OCI-LY1 (cell line): ENCODE results near the gene XIRP2.

Source experiments
- H2AFZ ChIP-seq: fragments of 200-600 bp; sonication (generic), shearing (Covaris generic); 2 replicates; pipeline ENCODE4 v1.6.0; 2014; ENCODE audit warnings: antibody characterized with exemption, mild to moderate bottlenecking, low read length
- H3F3A ChIP-seq: fragments of 200-600 bp; sonication (generic), shearing (Covaris generic); 2 replicates; pipeline ENCODE4 v1.6.0; 2014; ENCODE audit warnings: mild to moderate bottlenecking, antibody characterized with exemption, low read length, moderate library complexity; ENCODE audit not compliant: insufficient read depth
- H3K27ac ChIP-seq: fragments of 200-600 bp; sonication (generic); 2 replicates; pipeline ENCODE4 v1.5.1; 2014; ENCODE audit warnings: low read length, mixed run types, mild to moderate bottlenecking, low read depth; ENCODE audit not compliant: poor library complexity, severe bottlenecking
- H3K27me3 ChIP-seq: fragments of 200-600 bp; sonication (generic); 2 replicates; pipeline ENCODE4 v1.6.0; 2014; ENCODE audit warnings: antibody characterized with exemption, mild to moderate bottlenecking, low read length, moderate library complexity; ENCODE audit not compliant: insufficient read depth
- H3K36me3 ChIP-seq: fragments of 200-600 bp; sonication (generic); 2 replicates; pipeline ENCODE4 v1.6.1; 2014; ENCODE audit warnings: mild to moderate bottlenecking, antibody characterized with exemption, low read length, moderate library complexity, mixed read lengths; ENCODE audit not compliant: insufficient read depth
- H3K4me1 ChIP-seq: fragments of 200-600 bp; sonication (generic); 2 replicates; pipeline ENCODE4 v1.5.1; 2014; ENCODE audit warnings: mild to moderate bottlenecking, low read length, moderate library complexity; ENCODE audit not compliant: insufficient read depth, severe bottlenecking
- H3K4me2 ChIP-seq: fragments of 200-600 bp; sonication (generic), shearing (Covaris generic); 2 replicates; pipeline ENCODE4 v1.6.1; 2014; ENCODE audit warnings: low read length
- H3K4me3 ChIP-seq: fragments of 200-600 bp; sonication (generic); 2 replicates; pipeline ENCODE4 v1.5.1; 2014; ENCODE audit warnings: low read length, low read depth, mild to moderate bottlenecking, mixed read lengths; ENCODE audit not compliant: poor library complexity, severe bottlenecking
- H3K79me2 ChIP-seq: fragments of 200-600 bp; shearing (Covaris generic); 2 replicates; pipeline ENCODE4 v1.6.1; 2016; ENCODE audit warnings: mixed run types, low read length, mixed read lengths; ENCODE audit not compliant: insufficient read depth
- H3K9ac ChIP-seq: fragments of 200-600 bp; sonication (generic), shearing (Covaris generic); 2 replicates; pipeline ENCODE4 v1.6.1; 2014; ENCODE audit warnings: mild to moderate bottlenecking, low read length, mixed read lengths
- H3K9me2 ChIP-seq: fragments of 200-600 bp; sonication (generic), shearing (Covaris generic); 2 replicates; pipeline ENCODE4 v1.6.1; 2014; ENCODE audit warnings: low read depth, mild to moderate bottlenecking, low read length, mixed read lengths
- H3K9me3 ChIP-seq: fragments of 200-600 bp; shearing (Covaris generic); 2 replicates; pipeline ENCODE4 v1.6.1; 2014; ENCODE audit warnings: low read length, mixed read lengths
- H4K20me1 ChIP-seq: fragments of 200-600 bp; sonication (generic), shearing (Covaris generic); 2 replicates; pipeline ENCODE4 v1.6.0; 2016; ENCODE audit warnings: mild to moderate bottlenecking, low read length; ENCODE audit not compliant: insufficient read depth
- CTCF ChIP-seq: fragments of 200-600 bp; sonication (generic), shearing (Covaris generic); IDR thresholded peaks from 2 replicates; pipeline ENCODE4 v1.5.1; 2017; ENCODE audit warnings: mild to moderate bottlenecking, antibody characterized with exemption, low read length, moderate library complexity, mixed read lengths
- EZH2 ChIP-seq: fragments of 200-600 bp; sonication (generic), shearing (Covaris generic); IDR thresholded peaks from 2 replicates; pipeline ENCODE4 v1.8.0; 2017; ENCODE audit warnings: borderline replicate concordance, mixed run types, mild to moderate bottlenecking, antibody characterized with exemption, low read length, moderate library complexity, mixed read lengths

Gene XIRP2

GRCh38 chr2:166972418-166972817, 84.1 kb downstream of the XIRP2 start:
- Histone ChIP-seq H3F3A (no peaks in the 10 kb centered on the region), H3K9me3 (no peaks in the 10 kb centered on the region), H3K36me3 (no peaks in the 10 kb centered on the region), H3K9me2 (no peaks in the 10 kb centered on the region), H3K27ac (no peak overlapping the region), H3K4me1 (no peaks in the 10 kb centered on the region), H3K4me3 (no peak overlapping the region), H3K27me3 (no peaks in the 10 kb centered on the region), H2AFZ (no peak overlapping the region), H3K79me2 (no peaks in the 10 kb centered on the region), H3K9ac (no peak overlapping the region), H3K4me2 (no peak overlapping the region), H4K20me1 (no peaks in the 10 kb centered on the region)
- no peak for TF ChIP-seq CTCF

GRCh38 chr2:166984188-166984587, 95.9 kb downstream of the XIRP2 start:
- Histone ChIP-seq H3K9me2 (no peaks in the 10 kb centered on the region), H3K79me2 (no peaks in the 10 kb centered on the region), H4K20me1 (no peaks in the 10 kb centered on the region), H3K9ac (no peak overlapping the region), H3K9me3 (no peaks in the 10 kb centered on the region), H3K36me3 (no peaks in the 10 kb centered on the region), H3K4me1 (no peaks in the 10 kb centered on the region), H3K27ac (no peak overlapping the region), H3K27me3 (no peaks in the 10 kb centered on the region), H3K4me2 (no peak overlapping the region), H3K4me3 (no peak overlapping the region), H2AFZ (no peak overlapping the region), H3F3A (no peaks in the 10 kb centered on the region)
- no peak for TF ChIP-seq CTCF
- no peak for TF ChIP-seq EZH2

- TF ChIP-seq CTCF (no peak), EZH2 (no peak)
- Histone ChIP-seq H3F3A (no peaks in the 10 kb centered on the region), H3K27ac (no peak overlapping the region), H3K4me1 (no peaks in the 10 kb centered on the region), H3K4me3 (no peak overlapping the region), H2AFZ (no peak overlapping the region), H4K20me1 (no peaks in the 10 kb centered on the region), H3K36me3 (no peaks in the 10 kb centered on the region), H3K79me2 (no peaks in the 10 kb centered on the region), H3K9me3 (no peaks in the 10 kb centered on the region), H3K4me2 (no peak overlapping the region), H3K27me3 (no peaks in the 10 kb centered on the region), H3K9me2 (no peaks in the 10 kb centered on the region), H3K9ac (no peak overlapping the region)
Observed at GRCh38 chr2:166984797-166985196, 96.5 kb downstream of the XIRP2 start.
